NOMO-1 treated with dmso at 0.1 percent for 144 hours (cell line): ENCODE data around the gene CACNA1D.
"Not testable (repeated sequence)": the region's sequence is repeated elsewhere in the genome, so short reads cannot be mapped to it uniquely, and the experiment has no call there.

Experiments used
- DNase-seq: peaks from one replicate; lab custom pipeline; 2025; ENCODE audit not compliant: unreplicated experiment; lab: John Stamatoyannopoulos, UW

The CACNA1D gene

GRCh38 chr3:53613125-53613524 is 118.7 kb downstream of the CACNA1D start:
- peak; percentile 88 for DNase-seq

GRCh38 chr3:53614307-53614706 is 119.9 kb downstream of the CACNA1D start:
- no peak for DNase-seq

- DNase-seq: no peak
Measured at GRCh38 chr3:53616321-53616720, 121.9 kb downstream of the CACNA1D start.

- no peak for DNase-seq
Measured at GRCh38 chr3:53616971-53617892, 122.8 kb downstream of the CACNA1D start.

- DNase-seq: no peak
Measured at GRCh38 chr3:53617893-53618523, 123.6 kb downstream of the CACNA1D start.

- DNase-seq: no peak
Measured at GRCh38 chr3:53618524-53618906, 124.1 kb downstream of the CACNA1D start.

GRCh38 chr3:53618936-53619335 is 124.5 kb downstream of the CACNA1D start:
- DNase-seq: no peak

GRCh38 chr3:53624061-53624857 is 129.8 kb downstream of the CACNA1D start:
- DNase-seq: no peak

- DNase-seq: no peak
Measured at GRCh38 chr3:53626876-53627275, 132.5 kb downstream of the CACNA1D start.

- DNase-seq: no peak
Measured at GRCh38 chr3:53628536-53629401, 134.4 kb downstream of the CACNA1D start.

GRCh38 chr3:53629402-53629723 is 135.0 kb downstream of the CACNA1D start:
- no peak for DNase-seq

- DNase-seq: no peak
Measured at GRCh38 chr3:53630547-53630946, 136.1 kb downstream of the CACNA1D start.

- no peak for DNase-seq
Measured at GRCh38 chr3:53633197-53633787, 138.9 kb downstream of the CACNA1D start.

- DNase-seq: no peak
Measured at GRCh38 chr3:53635041-53635440, 140.6 kb downstream of the CACNA1D start.

GRCh38 chr3:53638806-53639205 is 144.4 kb downstream of the CACNA1D start:
- not testable (repeated sequence) for DNase-seq

- no peak for DNase-seq
Measured at GRCh38 chr3:53641397-53641796, 147.0 kb downstream of the CACNA1D start.

- no peak for DNase-seq
Measured at GRCh38 chr3:53642211-53642610, 147.8 kb downstream of the CACNA1D start.

GRCh38 chr3:53643757-53644156 is 149.3 kb downstream of the CACNA1D start:
- DNase-seq: no peak

- no peak for DNase-seq
Measured at GRCh38 chr3:53645754-53646153, 151.3 kb downstream of the CACNA1D start.

- DNase-seq: no peak
Measured at GRCh38 chr3:53646723-53647122, 152.3 kb downstream of the CACNA1D start.
